PC-3 (cell line): Measurements from ENCODE around the gene EYS.

Source experiments
- CTCF ChIP-seq: fragments of 300-600 bp; sonication (generic); conservative IDR thresholded peaks from 2 replicates; pipeline ENCODE4 v1.5.1; 2017; ENCODE audit warnings: antibody characterized with exemption, low read depth, mild to moderate bottlenecking, low read length
- EZH2phosphoT487 ChIP-seq: fragments of 300-600 bp; sonication (generic); IDR thresholded peaks from 2 replicates; pipeline ENCODE4 v1.6.1; 2018; ENCODE audit warnings: mild to moderate bottlenecking, antibody characterized with exemption, low read length, borderline replicate concordance

DNA sequence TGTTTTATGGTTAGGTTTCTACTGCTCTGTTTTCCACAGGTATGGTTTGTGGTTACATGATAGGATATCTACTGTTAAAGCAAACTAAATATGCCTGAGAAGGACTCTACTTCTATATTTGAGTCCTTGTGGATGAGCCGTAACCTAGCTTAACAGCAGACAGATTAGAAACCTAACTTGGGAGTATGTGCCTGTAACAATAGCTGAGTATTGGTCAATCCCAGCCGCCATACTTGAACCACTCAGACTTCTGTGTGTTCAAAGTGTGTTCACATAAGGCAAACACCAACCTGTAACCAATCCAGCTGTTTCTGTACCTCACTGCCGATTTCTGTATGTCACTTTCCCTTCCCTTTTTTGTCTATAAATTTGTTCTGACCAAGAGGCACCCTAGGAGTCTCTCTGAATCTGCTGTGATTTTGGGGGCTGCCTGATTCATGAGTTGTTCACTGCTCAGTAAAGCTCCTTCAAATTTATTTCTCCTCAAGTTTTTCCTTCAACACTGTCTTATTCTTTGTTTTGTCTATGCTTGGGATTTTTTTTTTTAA, 2034.4 kb downstream of the EYS start:
- no peak for TF ChIP-seq EZH2phosphoT487
- TF ChIP-seq CTCF = no peak
